ENCODE data around the gene SNED1. TPM values are rescaled to one million over a fixed set of nuclear protein-coding genes. Genes with fewer than 3 reads are reported as not detected.
A peak's percentile ranks its signal among the peaks of the same experiment; 100 is the strongest.

SNED1 gene
- total and polyA plus RNA-seq, 9 donors = 16.7 to 69.5 (median 38.9) TPM

GRCh38 chr2:241068136-241068941 lies 69.9 kb downstream of the SNED1 start:
- no peak for TF ChIP-seq POLR2A (IDR thresholded peaks at IDR 0.05)
- TF ChIP-seq CTCF (IDR thresholded peaks at IDR 0.05) = no peak
- no peak for TF ChIP-seq EP300 (IDR thresholded peaks at IDR 0.05)
- Histone ChIP-seq H3K4me1 (ENCODE audit: insufficient read depth) (no peaks in the 10 kb centered on the region), H3K27ac (no peak overlapping the region), H3K4me3 (no peak overlapping the region), H3K27me3 (no peaks in the 10 kb centered on the region), H3K36me3 (no peaks in the 10 kb centered on the region), H3K9me3 (no peaks in the 10 kb centered on the region)
- DNase-seq = no peak
- intact Hi-C loops (cut with DNase I) = no loop called here
- 84 to 89% (median 87%) methylated on average over 25 of the region's 25 CpGs for WGBS, 3 donors

DNA sequence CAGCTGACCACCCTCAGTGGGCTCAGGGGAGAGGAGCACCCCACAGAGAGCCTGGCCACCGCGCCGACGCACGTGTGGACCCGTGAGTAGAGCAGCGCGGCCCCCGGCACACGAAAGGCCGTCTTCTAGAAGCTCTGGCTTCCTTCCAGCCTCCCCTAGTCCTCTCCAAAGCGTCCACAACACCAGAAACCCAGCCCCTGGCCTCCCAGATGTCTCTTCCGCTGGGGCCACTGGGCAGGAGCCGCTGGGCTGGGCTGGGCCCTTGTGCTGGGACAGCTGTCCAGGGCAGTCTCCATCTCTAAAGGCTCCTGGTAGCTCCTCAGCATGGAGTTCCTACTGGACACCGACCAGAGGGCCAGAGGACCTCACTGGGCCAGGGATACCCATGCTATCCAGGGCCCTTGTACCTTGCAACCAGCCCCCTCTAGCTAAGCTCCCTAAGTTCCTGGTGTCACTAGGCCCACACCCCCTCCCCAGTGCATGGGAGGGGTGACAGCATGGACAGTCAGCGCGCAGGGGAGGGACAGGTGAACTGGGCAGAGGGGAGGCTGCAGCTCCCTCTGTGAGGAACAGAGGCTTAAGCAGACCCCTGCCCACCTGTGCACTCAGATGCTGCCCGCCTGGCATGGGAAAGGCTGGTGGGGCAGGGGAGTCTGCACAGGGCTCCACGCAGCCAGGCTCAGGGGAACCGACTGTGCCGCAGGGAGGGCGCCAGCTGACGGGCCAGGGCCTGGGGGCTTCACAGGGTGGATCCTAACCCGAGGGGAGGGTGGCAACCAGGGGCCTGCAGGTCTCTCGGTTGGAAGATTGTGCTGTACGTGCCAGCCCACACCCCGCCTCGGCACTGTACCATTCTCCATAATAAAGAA lies 70.8 kb downstream of the SNED1 start:
- intact Hi-C loops (cut with DNase I) = no loop called here

GRCh38 chr2:241069821-241070281 lies 71.4 kb downstream of the SNED1 start:
- Histone ChIP-seq H3K4me1 (ENCODE audit: insufficient read depth) (no peaks in the 10 kb centered on the region), H3K27me3 (no peaks in the 10 kb centered on the region), H3K9me3 (no peaks in the 10 kb centered on the region), H3K4me3 (no peak overlapping the region), H3K36me3 (no peaks in the 10 kb centered on the region), H3K27ac (no peak overlapping the region)
- no peak for TF ChIP-seq EP300 (IDR thresholded peaks at IDR 0.05)
- no peak for TF ChIP-seq POLR2A (IDR thresholded peaks at IDR 0.05)
- TF ChIP-seq CTCF (IDR thresholded peaks at IDR 0.05) = no peak
- DNase-seq = no peak
- WGBS, 3 donors = 78 to 80% (median 78%) methylated on average over 26 of the region's 26 CpGs
- intact Hi-C loops (cut with DNase I) = no loop called here

More for the DNA sequence above, 70.8 kb downstream of the SNED1 start:
- no peaks in the 10 kb centered on the region for H3K27me3 ChIP-seq
- TF ChIP-seq CTCF (IDR thresholded peaks at IDR 0.05) = no peak
- no peak for TF ChIP-seq POLR2A (IDR thresholded peaks at IDR 0.05)
- no peak for TF ChIP-seq EP300 (IDR thresholded peaks at IDR 0.05)
- no peak overlapping the region for H3K27ac ChIP-seq
- H3K4me1 ChIP-seq (ENCODE audit: insufficient read depth) = no peaks in the 10 kb centered on the region
- 89 to 93% (median 93%) methylated on average over 27 to 28 of the region's 28 CpGs for WGBS, 3 donors
- no peak overlapping the region for H3K4me3 ChIP-seq
- H3K36me3 ChIP-seq = no peaks in the 10 kb centered on the region
- no peaks in the 10 kb centered on the region for H3K9me3 ChIP-seq
- no peak for DNase-seq

DNA sequence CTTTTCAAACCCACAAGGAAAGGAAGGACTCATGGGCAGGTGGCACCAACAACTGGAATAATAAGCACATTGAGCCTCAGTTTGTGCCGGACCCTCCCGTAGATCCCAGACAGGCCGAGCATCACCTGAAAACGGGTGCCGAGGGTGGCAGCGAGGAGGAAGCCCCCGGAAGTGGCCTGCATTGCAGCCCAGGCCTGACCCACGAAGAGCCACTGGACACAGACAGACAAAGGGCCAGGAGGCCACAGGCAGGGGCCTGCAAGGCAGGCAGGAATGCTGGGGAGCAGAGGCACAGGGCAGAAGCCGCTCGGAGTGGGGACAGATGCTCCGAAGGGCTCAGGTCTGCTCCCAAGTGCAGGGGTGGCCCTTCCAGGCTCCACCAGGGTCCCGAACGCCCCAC lies 71.9 kb downstream of the SNED1 start:
- Histone ChIP-seq H3K4me1 (ENCODE audit: insufficient read depth) (no peaks in the 10 kb centered on the region), H3K36me3 (no peaks in the 10 kb centered on the region), H3K27me3 (no peaks in the 10 kb centered on the region), H3K27ac (no peak overlapping the region), H3K4me3 (no peak overlapping the region), H3K9me3 (no peaks in the 10 kb centered on the region)
- intact Hi-C loops (cut with DNase I) = no loop called here
- TF ChIP-seq POLR2A (IDR thresholded peaks at IDR 0.05) (no peak), EP300 (IDR thresholded peaks at IDR 0.05) (no peak), CTCF (IDR thresholded peaks at IDR 0.05) (no peak)
- WGBS, 3 donors = 86 to 93% (median 92%) methylated on average over 13 of the region's 13 CpGs
- DNase-seq = peak in 1 of 5 donors; percentile 3
